CD4-positive, alpha-beta T cell (primary cell): Measurements from ENCODE around the gene SALL1. TPM values are rescaled to one million over a fixed set of nuclear protein-coding genes. Genes with fewer than 3 reads are reported as not detected.

Source experiments
- ATAC-seq: fragments of 200-7000 bp; cut with Tn5 transposase; one replicate; pipeline ENCODE4 v1.10.0; 2022; ENCODE audit warnings: mild to moderate bottlenecking; ENCODE audit not compliant: poor library complexity
- CTCF ChIA-PET: fragments of 350-600 bp; sonication (Branson Sonifier 250); formaldehyde crosslinking; loops from one replicate; lab custom pipeline; 2021; ENCODE audit warnings: antibody characterized with exemption, inconsistent platforms; lab: Charles Lee
- POLR2A ChIA-PET: fragments of 350-600 bp; sonication (Branson Sonifier 250); formaldehyde crosslinking; loops from one replicate; lab custom pipeline; 2021; ENCODE audit warnings: antibody characterized with exemption, inconsistent platforms; lab: Charles Lee
- DNase-seq, 14 experiments: peaks; one replicate each; pipeline ENCODE4 v3.0.0-alpha.2; 2013 to 2020; ENCODE audit warnings: mixed read lengths in 2 of 14
- H3K27ac ChIP-seq, 2 donors: one replicate each; pipeline versions ENCODE4 v1.5.1 to v1.7.0; 2013; ENCODE audit warnings: low read length in 2 of 2, low read depth in 1 of 2, mild to moderate bottlenecking in 1 of 2
- H3K27me3 ChIP-seq, 2 experiments: 1 replicate in 1 of 2; 2 replicates in 1 of 2; pipeline versions ENCODE4 v1.6.1 to v1.7.0; 2013; ENCODE audit warnings: low read length in 2 of 2, control low read depth in 1 of 2, mild to moderate bottlenecking in 1 of 2, moderate library complexity in 1 of 2; ENCODE audit not compliant: insufficient read depth in 2 of 2, control insufficient read depth in 1 of 2
- H3K36me3 ChIP-seq: one replicate; pipeline ENCODE4 v1.6.1; 2013; ENCODE audit warnings: low read length, control low read depth; ENCODE audit not compliant: insufficient read depth
- H3K4me1 ChIP-seq: one replicate; pipeline ENCODE4 v1.6.1; 2013; ENCODE audit warnings: low read length, control low read depth; ENCODE audit not compliant: insufficient read depth
- H3K4me3 ChIP-seq: one replicate; pipeline ENCODE4 v1.5.1; 2013; ENCODE audit warnings: mild to moderate bottlenecking, low read length, moderate library complexity
- H3K9me3 ChIP-seq, 2 experiments: 1 replicate in 1 of 2; 2 replicates in 1 of 2; pipeline versions ENCODE4 v1.6.1 to v1.7.0; 2013; ENCODE audit warnings: low read length in 2 of 2, mild to moderate bottlenecking in 2 of 2, control low read depth in 1 of 2, moderate library complexity in 1 of 2; ENCODE audit not compliant: control insufficient read depth in 1 of 2, insufficient read depth in 1 of 2
- H3K27ac Mint-ChIP-seq: one replicate; pipeline ENCODE4 v1.8.0; 2020; ENCODE audit warnings: mixed read lengths
- H3K27me3 Mint-ChIP-seq: one replicate; pipeline ENCODE4 v1.8.0; 2021; ENCODE audit warnings: mixed read lengths
- H3K36me3 Mint-ChIP-seq: one replicate; pipeline ENCODE4 v1.8.0; 2021; ENCODE audit warnings: low read depth, mixed read lengths
- H3K4me1 Mint-ChIP-seq: one replicate; pipeline ENCODE4 v1.8.0; 2021; ENCODE audit warnings: low read depth, mixed read lengths
- H3K4me3 Mint-ChIP-seq: one replicate; pipeline ENCODE4 v1.8.0; 2020; ENCODE audit warnings: mild to moderate bottlenecking, mixed read lengths
- H3K9me3 Mint-ChIP-seq: one replicate; pipeline ENCODE4 v1.8.0; 2020; ENCODE audit warnings: mixed read lengths
- CTCF ChIP-seq: fragments of 200-600 bp; IDR thresholded peaks from one replicate; pipeline ENCODE4 v1.8.0; 2022; ENCODE audit warnings: antibody characterized with exemption, mild to moderate bottlenecking
- intact Hi-C, 2 experiments: fragments of 100-400 bp; cut with DNase I in 1 of 2; cut with micrococcal nuclease in 1 of 2; formaldehyde crosslinking; loops; one replicate each; pipeline versions ENCODE4 v1.15.1 to v1.9.0; 2023 to 2025; cut with DNase I, micrococcal nuclease
- total RNA-seq, 174 experiments: library from RNA in 2 of 174; stranded (reverse) in 2 of 174; gene quantifications; one replicate each; pipeline ENCODE4 v1.2.3 and lab custom pipeline; 2021 to 2026

Gene SALL1
- total RNA-seq, 2 experiments from 2014 or later: not detected

GRCh38 chr16:51114382-51114781 lies 36.7 kb downstream of the SALL1 start:
- ChIA-PET POLR2A (no interaction called here), CTCF (no interaction called here)
- intact Hi-C loops: no loop called here
- TF ChIP-seq CTCF: no peak
- H3K27me3 Mint-ChIP-seq: peaks cover 70% of the 10 kb centered on the region
- H3K9me3 ChIP-seq: peaks cover 0 to 9% of the 10 kb centered on the region in 2 experiments
- no peaks in the 10 kb centered on the region for H3K9me3 Mint-ChIP-seq
- no peak overlapping the region for H3K4me3 ChIP-seq
- no peaks in the 10 kb centered on the region for H3K4me1 ChIP-seq
- H3K27ac Mint-ChIP-seq: no peak overlapping the region
- no peak for ATAC-seq
- no peaks in the 10 kb centered on the region for H3K4me1 Mint-ChIP-seq
- DNase-seq: no peak
- no peaks in the 10 kb centered on the region for H3K36me3 ChIP-seq
- H3K27me3 ChIP-seq: peaks cover 16 to 24% of the 10 kb centered on the region in 2 experiments
- H3K4me3 Mint-ChIP-seq: no peak overlapping the region
- no peak overlapping the region for H3K27ac ChIP-seq
- no peaks in the 10 kb centered on the region for H3K36me3 Mint-ChIP-seq

- H3K27ac ChIP-seq: no peak overlapping the region
- H3K9me3 ChIP-seq: peaks cover 0 to 9% of the 10 kb centered on the region in 2 experiments
- H3K36me3 ChIP-seq: no peaks in the 10 kb centered on the region
- Mint-ChIP-seq H3K4me1 (no peaks in the 10 kb centered on the region), H3K4me3 (no peak overlapping the region), H3K27ac (no peak overlapping the region), H3K36me3 (no peaks in the 10 kb centered on the region), H3K9me3 (peaks cover 3% of the 10 kb centered on the region), H3K27me3 (peaks cover 73% of the 10 kb centered on the region)
- H3K27me3 ChIP-seq: peaks cover 16 to 24% of the 10 kb centered on the region in 2 experiments
- ChIA-PET POLR2A (no interaction called here), CTCF (no interaction called here)
- ATAC-seq (no peak), DNase-seq (no peak)
- no peaks in the 10 kb centered on the region for H3K4me1 ChIP-seq
- TF ChIP-seq CTCF: no peak
- intact Hi-C loops: no loop called here
- no peak overlapping the region for H3K4me3 ChIP-seq
Measured at GRCh38 chr16:51113236-51114125, 37.6 kb downstream of the SALL1 start.

DNA sequence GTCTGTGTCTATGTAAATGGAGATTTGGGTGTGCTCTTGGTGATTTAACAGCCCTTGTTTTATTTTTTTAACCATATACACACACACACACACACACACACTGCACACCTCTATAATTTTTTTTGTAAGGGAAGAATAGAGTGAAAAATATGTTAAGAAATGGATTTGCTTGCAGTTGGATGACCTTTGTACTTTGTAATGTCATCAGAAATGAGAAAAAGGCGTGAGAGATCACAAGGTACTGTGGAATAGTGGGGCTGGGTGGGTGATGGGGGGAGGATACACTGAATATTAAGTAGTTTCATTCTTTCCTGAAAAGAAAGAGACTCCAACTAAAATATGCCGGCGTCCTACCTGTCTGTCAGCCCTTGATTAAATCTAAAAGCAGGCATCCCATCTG lies 38.7 kb downstream of the SALL1 start:
- H3K27me3 ChIP-seq: peaks cover 16 to 24% of the 10 kb centered on the region in 2 experiments
- H3K27ac ChIP-seq: no peak overlapping the region
- TF ChIP-seq CTCF: no peak
- no peak overlapping the region for H3K27ac Mint-ChIP-seq
- CTCF ChIA-PET: no interaction called here
- no peak for DNase-seq
- no peak overlapping the region for H3K4me3 ChIP-seq
- peaks cover 3% of the 10 kb centered on the region for H3K9me3 Mint-ChIP-seq
- H3K36me3 Mint-ChIP-seq: no peaks in the 10 kb centered on the region
- intact Hi-C loops: no loop called here
- no peaks in the 10 kb centered on the region for H3K4me1 Mint-ChIP-seq
- POLR2A ChIA-PET: no interaction called here
- ATAC-seq: no peak
- H3K27me3 Mint-ChIP-seq: peaks cover 66% of the 10 kb centered on the region
- H3K4me1 ChIP-seq: no peaks in the 10 kb centered on the region
- H3K36me3 ChIP-seq: no peaks in the 10 kb centered on the region
- H3K9me3 ChIP-seq: peaks cover 0 to 9% of the 10 kb centered on the region in 2 experiments
- no peak overlapping the region for H3K4me3 Mint-ChIP-seq
